GM12878 (cell line): ENCODE data around the gene XPC. TPM values are rescaled to one million over a fixed set of nuclear protein-coding genes. Genes with fewer than 3 reads are reported as not detected.
A peak's percentile ranks its signal among the peaks of the same experiment; 100 is the strongest.

ENCODE experiments used
- ATAC-seq: fragments of 200-7000 bp; cut with Tn5 transposase; 3 replicates; pipeline ENCODE4 v1.9.1; 2020; ENCODE audit warnings: mild to moderate bottlenecking, moderate library complexity
- BruUV-seq: library from RNA; stranded (reverse); fragments of 400-500 nt; replicated peaks from 2 replicates; lab custom pipeline; 2021; lab: Mats Ljungman, UMichigan
- CTCF ChIA-PET: fragments of 300-600 bp; sonication (Branson Sonifier 250); formaldehyde crosslinking; extraction: SDS; loops from one replicate; lab custom pipeline; 2021; ENCODE audit warnings: inconsistent platforms; lab: Yijun Ruan, JAX
- POLR2A ChIA-PET: fragments of 350-600 bp; formaldehyde crosslinking; extraction: SDS; loops from one replicate; lab custom pipeline; 2021; ENCODE audit warnings: inconsistent platforms; lab: Charles Lee
- RAD21 ChIA-PET: fragments of 300-600 bp; sonication (Branson Sonifier 250); formaldehyde crosslinking; loops from one replicate; lab custom pipeline; 2023; ENCODE audit warnings: antibody characterized with exemption; ENCODE audit not compliant: unreplicated experiment; lab: Charles Lee
- SMC1A ChIA-PET: fragments of 300-600 bp; sonication (Branson Sonifier 250); formaldehyde crosslinking; loops from one replicate; lab custom pipeline; 2023; ENCODE audit not compliant: unreplicated experiment, uncharacterized antibody; lab: Charles Lee
- DNase-seq: peaks from one replicate; pipeline ENCODE4 v3.0.0-alpha.2; 2011; ENCODE audit warnings: low read depth, low spot score
- FAIRE-seq: peaks from 3 replicates; lab custom pipeline; 2011; peaks lifted over from hg19 to GRCh38; lab: Jason Lieb, UNC
- H2AFZ ChIP-seq: 2 replicates; pipeline ENCODE4 v1.6.0; 2011; ENCODE audit warnings: low read depth, low read length, control low read depth; ENCODE audit not compliant: control insufficient read depth
- H3K27ac ChIP-seq: 2 replicates; pipeline ENCODE4 v1.5.1; 2011; ENCODE audit warnings: control low read depth; ENCODE audit not compliant: control insufficient read depth, insufficient read depth
- H3K27me3 ChIP-seq, 2 experiments: replicated peaks in 1 of 2; 2 replicates each; pipeline versions ENCODE4 v1.6.0 to v1.6.1; 2011; ENCODE audit warnings: low read length in 1 of 2; ENCODE audit not compliant: control insufficient read depth in 2 of 2, insufficient read depth in 2 of 2
- H3K36me3 ChIP-seq, 2 experiments: 2 replicates each; pipeline ENCODE4 v1.5.1; 2011; ENCODE audit warnings: low read length in 1 of 2; ENCODE audit not compliant: control insufficient read depth in 2 of 2, insufficient read depth in 2 of 2
- H3K4me1 ChIP-seq: 2 replicates; pipeline ENCODE4 v1.6.1; 2011; ENCODE audit warnings: mild to moderate bottlenecking, low read length, moderate library complexity, mixed read lengths; ENCODE audit not compliant: control insufficient read depth, insufficient read depth
- H3K4me2 ChIP-seq: 2 replicates; pipeline ENCODE4 v1.6.0; 2011; ENCODE audit warnings: control low read depth; ENCODE audit not compliant: control insufficient read depth, insufficient read depth
- H3K4me3 ChIP-seq: fragments of 200-600 bp; sonication (generic); 2 replicates; pipeline ENCODE4 v1.5.1; 2016
- H3K79me2 ChIP-seq: 2 replicates; pipeline ENCODE4 v1.6.0; 2011; ENCODE audit warnings: low read length; ENCODE audit not compliant: control insufficient read depth, insufficient read depth
- H3K9ac ChIP-seq: 2 replicates; pipeline ENCODE4 v1.8.0; 2011; ENCODE audit warnings: low read length, control low read depth, mixed read lengths; ENCODE audit not compliant: control insufficient read depth, insufficient read depth
- H3K9me3 ChIP-seq: replicated peaks from 3 replicates; pipeline ENCODE4 v1.5.1; 2011; ENCODE audit warnings: mild to moderate bottlenecking, low read length; ENCODE audit not compliant: control insufficient read depth, insufficient read depth
- H4K20me1 ChIP-seq: 2 replicates; pipeline ENCODE4 v1.6.0; 2011; ENCODE audit not compliant: control insufficient read depth, insufficient read depth
- CTCF ChIP-seq, 3 experiments: IDR thresholded peaks in 2 of 3; conservative IDR thresholded peaks in 1 of 3; 2 replicates each; pipeline ENCODE4 v1.5.1; 2011; ENCODE audit warnings: low read depth in 3 of 3, low read length in 3 of 3, mild to moderate bottlenecking in 3 of 3, control low read depth in 2 of 3, moderate library complexity in 2 of 3, inconsistent platforms in 1 of 3, mixed read lengths in 1 of 3; ENCODE audit not compliant: control insufficient read depth in 2 of 3, insufficient read depth in 1 of 3; ENCODE audit errors: extremely low read depth in 1 of 3
- ELK1 ChIP-seq: IDR thresholded peaks from 2 replicates; pipeline ENCODE4 v1.6.1; 2012; ENCODE audit warnings: low read depth, low read length, improper control_type of control experiment
- ESRRA ChIP-seq: IDR thresholded peaks from 2 replicates; pipeline ENCODE4 v1.6.1; 2012; ENCODE audit warnings: mild to moderate bottlenecking, low read length, improper control_type of control experiment
- FOXK2 ChIP-seq: fragments of 450-650 bp; IDR thresholded peaks from 2 replicates; pipeline ENCODE4 v1.6.1; 2017; ENCODE audit warnings: mild to moderate bottlenecking, moderate library complexity
- POLR2A ChIP-seq: IDR thresholded peaks from 2 replicates; pipeline ENCODE4 v1.6.1; 2011; ENCODE audit warnings: low read depth, mild to moderate bottlenecking, low read length
- RELA ChIP-seq: fragments of 450-650 bp; IDR thresholded peaks from 2 replicates; pipeline ENCODE4 v1.8.0; 2014; ENCODE audit warnings: borderline replicate concordance; ENCODE audit not compliant: partially characterized antibody
- RFX5 ChIP-seq: IDR thresholded peaks from 2 replicates; pipeline ENCODE4 v1.6.1; 2011; ENCODE audit warnings: low read depth, low read length, improper control_type of control experiment
- WGBS: methylation state at CpG from one replicate; pipeline ENCODE4 v1.1.6; 2016; ENCODE audit warnings: low lambda C conversion rate; ENCODE audit not compliant: insufficient replicate concordance, insufficient coverage; ENCODE audit errors: missing lambda C conversion rate; 5-methylcytosine and 5-hydroxymethylcytosine counted together
- in situ Hi-C: fragments of 300-500 bp; cut with MboI; formaldehyde crosslinking; loops from 9 replicates; pipeline ENCODE4 v1.14.3; 2018; ENCODE audit warnings: mixed read lengths
- intact Hi-C: fragments of 100-400 bp; cut with micrococcal nuclease; formaldehyde crosslinking; loops from one replicate; pipeline ENCODE4 v1.14.2; 2022; ENCODE audit not compliant: unreplicated experiment
- polyA plus RNA-seq, 11 experiments: library from polyadenylated mRNA; depleted of rRNA in 4 of 11; unstranded in 6 of 11; stranded (reverse) in 5 of 11; fragments of >200 nt; fragmentation: Nextera tagmentation in 4 of 11; fragmentation: Illumina TruSeq in 1 of 11; extraction: Ambion mirVana in 4 of 11; extraction: Trizol in 1 of 11; gene quantifications; 1 replicate in 1 of 11; 2 replicates in 10 of 11; pipeline versions ENCODE4 v1.2.1 to v1.2.3, GENCODE V29; 2011 to 2016; ENCODE audit warnings: inconsistent platforms in 2 of 11, missing spikeins in 2 of 11, low read depth in 1 of 11
- total RNA-seq, 4 experiments: library from RNA; depleted of rRNA in 3 of 4; stranded (reverse); fragments of >200 nt in 3 of 4; fragmentation: Illumina TruSeq in 1 of 4; extraction: Trizol in 1 of 4; gene quantifications; 2 replicates each; pipeline versions ENCODE4 v1.2.1 to v1.2.3, GENCODE V29; 2013 to 2021

The XPC gene
- total and polyA plus RNA-seq, 10 of the 15 experiments (the other 5 are each of a cell fraction or from before 2014, with no cell fraction given) = 4.0 to 48.3 (median 29.8) TPM

GRCh38 chr3:14156843-14157561, 21.4 kb downstream of the XPC start:
- DNase-seq = no peak
- no TSS peak for BruUV-seq
- WGBS = 96% methylated on average over 13 of the region's 13 CpGs
- intact Hi-C loops = no loop called here
- TF ChIP-seq RFX5 (no peak), ELK1 (no peak), ESRRA (no peak), POLR2A (0 out of 2 replicates have a peak, but pooled peaks have one; percentile 7), RELA (no peak)
- TF ChIP-seq, all 136 proteins: peak for 1
- Histone ChIP-seq H2AFZ (no peak overlapping the region), H3K9ac (no peak overlapping the region), H3K27me3 (no peaks in the 10 kb centered on the region), H3K9me3 (peaks cover 5% of the 10 kb centered on the region; the same call in 2 of the 3 replicates), H3K79me2 (no peaks in the 10 kb centered on the region), H3K4me2 (no peak overlapping the region), H3K36me3 (peaks cover 13 to 43% of the 10 kb centered on the region in 2 experiments), H3K27ac (no peak overlapping the region), H3K4me1 (no peaks in the 10 kb centered on the region), H3K4me3 (no peak overlapping the region), H4K20me1 (no peaks in the 10 kb centered on the region)
- RAD21 ChIA-PET = no interaction called here
- POLR2A ChIA-PET = no interaction called here
- SMC1A ChIA-PET = interaction anchor here (0.6 kb wide), 1 partner anchor 498 kb away, joined by 3 read pairs; no protein-coding TSS in a partner anchor
- CTCF ChIA-PET = no interaction called here
- ATAC-seq (no peak), FAIRE-seq (no peak)
- in situ Hi-C loops = no loop called here

GRCh38 chr3:14156201-14156600, 22.2 kb downstream of the XPC start:
- CTCF ChIA-PET = no interaction called here
- no peak overlapping the region for H2AFZ ChIP-seq
- H4K20me1 ChIP-seq = no peaks in the 10 kb centered on the region
- H3K27me3 ChIP-seq = no peaks in the 10 kb centered on the region
- no peak for DNase-seq
- FAIRE-seq = no peak
- in situ Hi-C loops = no loop called here
- H3K79me2 ChIP-seq = no peaks in the 10 kb centered on the region
- no peak for ATAC-seq
- TF ChIP-seq CTCF (IDR thresholded peaks at IDR 0.05 in 2 of 3, conservative IDR thresholded peaks at IDR 0.05 in 1 of 3; ENCODE audit: control insufficient read depth in 2 of 3, extremely low read depth in 1 of 3, insufficient read depth in 1 of 3, low read depth in 3 of 3, low read length in 3 of 3) (no peak), FOXK2 (no peak), POLR2A (0 out of 2 replicates have a peak, but pooled peaks have one; percentile 26)
- no peak overlapping the region for H3K9ac ChIP-seq
- no peak overlapping the region for H3K4me3 ChIP-seq
- intact Hi-C loops = no loop called here
- BruUV-seq = no TSS peak
- RAD21 ChIA-PET = no interaction called here
- no peaks in the 10 kb centered on the region for H3K4me1 ChIP-seq
- 98% methylated on average over 7 of the region's 7 CpGs for WGBS
- SMC1A ChIA-PET = no interaction called here
- H3K36me3 ChIP-seq = peaks cover 13 to 37% of the 10 kb centered on the region in 2 experiments
- H3K4me2 ChIP-seq = no peak overlapping the region
- H3K27ac ChIP-seq = no peak overlapping the region
- H3K9me3 ChIP-seq = no peaks in the 10 kb centered on the region
- POLR2A ChIA-PET = no interaction called here
